NCI-H1417 (cell line): Measurements from ENCODE around the gene FAM13A.

ENCODE experiments used
- DNase-seq, 3 experiments: peaks; one replicate each; lab custom pipeline; 2025; lab: John Stamatoyannopoulos, UW

Gene FAM13A

GRCh38 chr4:88843067-88843685 lies 213.8 kb downstream of the FAM13A start:
- peak in 2 of 3 experiments; percentile 35 to 70 for DNase-seq

- DNase-seq, result no peak
Measured at GRCh38 chr4:88841635-88842034, 215.3 kb downstream of the FAM13A start.

- no peak for DNase-seq
Measured at GRCh38 chr4:88836216-88836615, 220.8 kb downstream of the FAM13A start.

GRCh38 chr4:88831031-88831430 lies 226.0 kb downstream of the FAM13A start:
- DNase-seq, result peak in 1 of 3 experiments; percentile 17

GRCh38 chr4:88830598-88830997 lies 226.4 kb downstream of the FAM13A start:
- DNase-seq, result no peak

- no peak for DNase-seq
Measured at GRCh38 chr4:88828842-88829571, 228.0 kb downstream of the FAM13A start.

GRCh38 chr4:88827442-88827841 lies 229.5 kb downstream of the FAM13A start:
- no peak for DNase-seq

- no peak for DNase-seq
Measured at GRCh38 chr4:88826771-88827170, 230.2 kb downstream of the FAM13A start.

GRCh38 chr4:88825931-88826330 lies 231.1 kb downstream of the FAM13A start:
- DNase-seq, result no peak

GRCh38 chr4:88823058-88823919 lies 233.7 kb downstream of the FAM13A start:
- DNase-seq, result peak; percentile 73 to 88 (median 84)

GRCh38 chr4:88822034-88822789 lies 234.8 kb downstream of the FAM13A start:
- peak in 1 of 3 experiments; percentile 55 for DNase-seq

- DNase-seq, result peak in 2 of 3 experiments; percentile 24 to 57
Measured at GRCh38 chr4:88821522-88821921, 235.5 kb downstream of the FAM13A start.

- peak; percentile 52 to 68 (median 59) for DNase-seq
Measured at GRCh38 chr4:88820698-88821415, 236.1 kb downstream of the FAM13A start.

GRCh38 chr4:88819818-88820697 lies 236.9 kb downstream of the FAM13A start:
- DNase-seq, result peak in 1 of 3 experiments; percentile 68

- DNase-seq, result peak; percentile 52 to 81 (median 78)
Measured at GRCh38 chr4:88818631-88819470, 238.1 kb downstream of the FAM13A start.

- no peak for DNase-seq
Measured at GRCh38 chr4:88817740-88818139, 239.2 kb downstream of the FAM13A start.

GRCh38 chr4:88816360-88816759 lies 240.6 kb downstream of the FAM13A start:
- no peak for DNase-seq

GRCh38 chr4:88814043-88814617 lies 242.9 kb downstream of the FAM13A start:
- DNase-seq, result peak in 1 of 3 experiments; percentile 5

- no peak for DNase-seq
Measured at GRCh38 chr4:88813013-88813412, 244.0 kb downstream of the FAM13A start.
